ENCODE results near the gene TMEM11.
"Not testable (repeated sequence)": the region's sequence is repeated elsewhere in the genome, so short reads cannot be mapped to it uniquely, and the experiment has no call there.

The TMEM11 gene

DNA sequence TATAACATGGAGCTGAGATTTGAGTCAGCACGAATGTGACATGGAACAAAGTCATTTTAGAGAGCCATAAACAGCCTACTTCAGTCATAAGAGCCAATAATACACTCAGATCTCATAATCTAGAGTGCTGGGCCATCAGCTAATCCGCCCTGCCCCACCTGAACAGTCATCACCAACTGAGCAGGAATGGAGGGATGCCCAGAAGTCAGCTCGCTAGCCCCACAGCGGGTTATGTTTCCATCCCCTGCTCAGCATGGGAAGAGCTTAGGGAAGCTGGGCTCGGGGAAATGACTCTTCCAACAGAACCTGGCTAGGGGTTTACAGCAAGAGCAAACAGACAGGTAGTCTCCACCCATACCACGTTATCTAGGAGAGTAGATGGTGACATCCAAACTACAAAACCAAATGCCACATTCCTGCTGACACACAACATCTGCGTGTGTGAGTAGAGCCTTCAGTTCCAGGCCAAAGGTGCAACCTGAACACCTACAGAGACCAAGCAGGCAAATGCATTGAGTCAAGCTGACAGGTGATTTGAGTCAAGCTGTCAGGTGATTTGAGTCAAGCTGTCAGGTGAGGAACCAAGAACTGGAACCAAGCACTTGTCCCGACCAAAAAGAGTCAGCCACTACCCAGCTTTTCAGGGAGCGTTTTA lies 2.0 kb downstream of the TMEM11 start:
- DNase-seq (ENCODE audit: low read depth in 2 of 2), result no peak

DNA sequence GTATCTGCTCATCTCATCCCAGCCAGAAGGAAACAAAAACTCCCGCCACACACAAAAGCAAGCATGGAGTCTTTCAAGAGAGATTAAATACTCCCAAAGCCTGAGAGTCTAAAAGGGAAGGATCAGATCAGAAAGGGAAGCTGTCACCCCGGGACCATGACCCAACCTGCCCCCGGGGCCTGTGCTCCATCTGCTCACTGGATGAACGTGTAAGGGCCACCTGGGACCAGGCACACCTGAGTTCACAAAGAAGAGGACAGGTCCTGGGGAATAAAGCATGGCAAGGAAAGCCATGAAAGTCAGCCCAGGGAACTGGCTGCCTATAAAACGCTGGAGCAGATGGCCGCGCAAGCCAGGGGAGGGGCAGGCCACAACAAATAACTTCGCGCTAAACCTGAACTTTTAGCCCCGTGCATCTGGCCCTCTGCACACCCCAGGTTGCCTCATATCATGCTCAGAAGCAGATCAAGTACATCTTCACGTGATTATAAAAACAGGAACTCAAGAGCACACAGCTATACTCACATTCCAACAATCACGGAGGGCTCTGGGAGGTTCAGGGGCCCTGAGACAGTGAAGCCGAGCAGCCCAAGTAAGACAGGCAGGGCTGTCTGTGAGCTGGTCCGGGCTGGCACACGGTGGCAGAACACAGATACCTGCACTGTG lies 3.4 kb downstream of the TMEM11 start:
- no peak for DNase-seq (ENCODE audit: low read depth in 2 of 2)

DNA sequence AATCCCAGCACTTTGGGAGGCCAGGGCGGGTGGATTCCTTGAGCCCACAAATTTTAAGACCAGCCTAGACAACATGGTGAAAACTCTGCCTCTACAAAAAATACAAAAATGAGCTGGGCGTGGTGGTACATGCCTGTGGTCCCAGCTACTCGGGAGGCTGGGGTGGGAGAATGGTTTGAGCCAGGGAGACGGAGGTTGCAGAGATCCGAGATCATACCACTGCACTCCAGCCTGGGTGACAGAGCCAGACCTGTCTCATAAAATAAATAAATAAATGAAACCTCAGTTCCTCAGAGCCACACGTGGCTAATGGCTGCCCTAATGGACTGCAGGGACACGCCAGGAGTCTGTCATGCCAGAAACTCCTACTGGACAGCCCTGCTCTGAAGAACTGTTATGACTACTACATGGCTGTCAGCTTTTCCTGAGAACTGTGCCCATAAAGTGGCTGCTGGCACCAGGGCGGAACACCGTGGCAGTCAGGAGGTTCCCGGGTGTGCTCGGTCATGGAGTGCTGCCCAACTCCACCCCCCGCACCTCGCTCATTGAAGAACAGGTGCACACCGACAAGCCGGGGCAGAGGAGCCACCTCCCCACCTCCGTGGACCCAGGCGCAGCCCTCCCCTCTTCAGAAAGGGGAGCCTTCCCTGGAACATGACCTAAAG lies 4.3 kb downstream of the TMEM11 start:
- DNase-seq (ENCODE audit: low read depth in 2 of 2), result no peak

DNA sequence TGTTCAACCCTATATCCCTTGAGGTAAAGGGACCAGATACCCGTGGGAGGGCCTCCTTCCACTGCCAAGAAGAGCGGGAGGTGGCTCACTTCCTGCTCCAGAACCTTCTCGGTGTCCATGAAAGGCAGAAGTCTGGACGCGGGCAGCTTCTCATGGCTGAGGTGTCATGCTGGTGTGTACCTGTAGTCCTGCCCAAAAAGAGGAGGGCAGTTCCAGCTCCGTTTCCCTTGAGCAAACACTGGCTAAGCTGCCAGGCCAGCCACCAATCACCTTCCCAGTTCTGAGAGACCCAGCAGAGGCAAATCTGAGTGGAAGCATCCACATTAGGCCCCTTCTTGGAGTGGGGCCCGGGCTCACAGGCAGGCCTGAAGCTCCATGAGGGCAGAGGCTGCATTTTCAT lies 5.6 kb downstream of the TMEM11 start:
- DNase-seq (ENCODE audit: low read depth in 2 of 2), result no peak

DNA sequence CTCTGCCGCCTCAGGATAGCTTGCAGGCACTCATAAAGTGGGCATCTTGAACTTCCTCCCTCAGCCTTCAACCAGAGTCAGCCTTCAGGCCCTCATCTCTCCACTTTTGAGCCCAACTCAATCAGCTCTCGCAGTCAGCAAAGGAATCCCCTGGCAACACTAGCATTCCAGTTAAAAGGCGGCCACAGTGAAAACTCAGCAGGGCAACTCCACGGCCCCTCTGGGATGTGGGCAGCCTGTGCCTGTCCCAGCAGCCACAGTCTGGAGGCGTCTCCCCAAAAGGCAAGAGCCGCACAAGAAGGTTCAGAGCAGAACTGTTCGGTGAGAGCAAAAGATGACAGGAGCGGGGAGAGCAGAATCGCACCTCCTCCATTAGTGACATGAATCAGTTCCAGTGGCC lies 9.0 kb downstream of the TMEM11 start:
- no peak for DNase-seq (ENCODE audit: low read depth in 2 of 2)

DNA sequence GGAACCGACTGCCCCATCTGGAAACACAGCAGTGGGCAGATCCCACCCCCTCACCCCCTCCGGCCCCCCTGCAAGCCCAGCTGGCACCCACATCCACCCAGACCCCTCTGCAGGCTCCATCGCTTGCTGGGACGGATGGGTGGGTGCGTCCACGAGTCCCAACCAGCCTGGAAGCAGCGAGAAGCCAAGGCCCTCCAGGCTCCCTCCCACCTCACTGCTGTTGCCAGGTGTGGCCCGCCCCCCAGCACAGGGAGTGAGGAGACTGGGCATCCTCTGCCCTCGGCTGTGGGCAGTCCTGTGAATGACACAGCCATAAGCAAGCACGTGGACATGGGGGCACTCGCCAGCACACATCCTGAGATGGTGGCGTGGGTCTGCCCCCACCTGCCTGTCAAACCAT lies 11.4 kb downstream of the TMEM11 start:
- no peak for DNase-seq (ENCODE audit: low read depth in 2 of 2)

DNA sequence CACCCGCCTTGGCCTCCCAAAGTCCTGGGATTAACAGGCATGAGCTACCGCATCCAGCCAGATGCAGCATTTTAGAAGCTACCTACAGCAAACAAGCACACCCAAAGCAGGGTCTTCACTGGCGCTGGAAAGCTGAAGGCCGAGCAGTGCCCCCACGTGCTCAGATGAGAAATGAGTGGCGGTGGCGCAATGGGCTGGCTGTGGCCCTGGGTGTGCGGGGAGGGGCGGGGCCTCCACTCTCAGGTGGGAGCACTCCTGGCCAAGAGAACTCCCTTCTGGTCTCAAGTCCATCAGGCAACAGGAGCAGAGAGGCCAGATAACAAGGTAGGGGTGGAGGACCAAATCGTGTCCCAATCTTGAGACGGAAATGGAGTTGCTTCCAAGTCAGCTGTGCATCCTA lies 12.1 kb downstream of the TMEM11 start:
- DNase-seq (ENCODE audit: low read depth in 2 of 2), result no peak

DNA sequence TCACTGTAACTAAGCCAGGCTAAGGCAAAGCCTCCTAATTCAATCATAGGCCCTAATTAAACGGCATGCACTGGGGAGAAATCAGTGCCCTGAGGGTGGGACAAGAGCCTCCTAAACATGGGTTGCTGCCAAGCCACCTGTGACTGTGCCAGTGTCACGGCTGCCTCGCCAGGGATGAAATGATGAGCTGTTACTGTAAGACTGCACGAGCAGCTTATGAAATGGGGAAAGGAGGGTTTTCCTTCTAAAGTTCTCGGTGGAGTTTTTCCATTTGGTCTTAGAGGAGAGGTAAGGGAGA lies 12.7 kb downstream of the TMEM11 start:
- no peak for DNase-seq (ENCODE audit: low read depth in 2 of 2)

DNA sequence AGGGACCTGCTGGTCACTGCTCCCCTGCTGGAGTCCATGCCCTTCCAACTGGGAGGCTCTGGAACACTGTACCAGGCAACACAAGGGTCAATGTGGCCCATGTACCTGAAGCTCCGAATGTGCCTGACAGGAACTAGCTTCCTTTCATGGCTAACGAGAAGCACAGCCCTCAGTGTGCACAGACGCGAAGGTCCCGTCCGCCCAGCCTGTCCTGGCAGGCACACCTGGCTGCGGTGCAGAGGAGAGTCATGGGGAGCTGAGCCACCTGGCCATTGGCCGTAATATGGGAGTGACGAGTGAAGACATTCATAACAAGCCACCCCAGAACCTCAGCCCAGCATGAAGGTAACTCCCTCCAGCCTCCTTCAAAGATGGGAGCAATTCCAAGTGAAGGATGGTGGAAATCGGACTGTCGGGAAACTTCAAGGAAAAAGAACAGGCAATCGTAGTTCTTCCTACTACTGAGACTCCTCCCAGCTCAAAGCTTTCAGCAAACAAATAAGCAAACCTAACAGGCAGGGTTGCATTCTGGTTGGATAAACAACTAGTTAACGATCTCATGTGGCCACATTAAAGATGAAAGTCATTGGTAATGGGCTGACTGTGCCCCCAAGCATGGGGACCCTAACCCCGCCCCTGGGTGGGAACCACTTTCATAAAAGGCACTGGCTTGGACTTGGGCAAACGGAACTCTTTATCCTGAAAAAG lies 13.2 kb downstream of the TMEM11 start:
- no peak for DNase-seq (ENCODE audit: low read depth in 2 of 2)

DNA sequence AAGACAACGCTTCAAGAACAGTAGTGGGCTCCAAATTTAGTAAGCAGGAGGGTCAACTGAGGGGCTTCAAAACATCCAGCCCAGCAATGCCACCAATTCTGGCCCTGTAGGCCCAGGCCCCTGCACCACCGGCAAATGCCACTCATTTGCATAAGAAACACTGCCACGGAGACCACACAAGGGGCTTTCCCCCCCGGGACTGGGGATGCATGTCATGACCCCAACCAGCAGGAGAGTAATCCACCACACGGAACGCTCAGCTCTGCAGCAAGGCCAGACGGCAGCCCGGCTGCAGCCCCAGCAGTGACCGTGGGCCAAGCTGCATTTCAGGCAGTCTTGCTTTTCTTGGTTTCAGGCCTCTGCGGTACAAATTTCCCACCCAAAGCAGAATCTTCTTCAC lies 14.1 kb downstream of the TMEM11 start:
- no peak for DNase-seq (ENCODE audit: low read depth in 2 of 2)

DNA sequence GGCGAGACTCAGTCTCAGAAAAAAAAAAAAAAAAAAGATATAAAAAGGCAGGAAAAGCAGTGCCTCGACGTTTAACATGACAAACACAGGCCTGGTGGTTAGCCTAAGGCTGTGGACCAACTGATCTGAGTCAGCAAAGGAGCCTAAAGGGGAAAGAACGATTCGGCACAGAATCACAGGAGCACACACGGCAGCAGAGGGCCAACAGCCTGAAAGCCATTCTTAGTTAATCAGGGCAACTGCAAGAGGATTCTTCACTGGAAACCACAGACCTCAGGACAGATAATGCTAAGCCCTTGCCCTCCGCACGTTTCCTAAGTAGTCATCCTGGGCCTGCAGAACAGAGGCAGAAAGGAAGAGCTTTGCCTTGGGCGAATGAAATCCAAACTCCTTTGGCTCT lies 14.7 kb downstream of the TMEM11 start:
- DNase-seq (ENCODE audit: low read depth in 2 of 2), result no peak

DNA sequence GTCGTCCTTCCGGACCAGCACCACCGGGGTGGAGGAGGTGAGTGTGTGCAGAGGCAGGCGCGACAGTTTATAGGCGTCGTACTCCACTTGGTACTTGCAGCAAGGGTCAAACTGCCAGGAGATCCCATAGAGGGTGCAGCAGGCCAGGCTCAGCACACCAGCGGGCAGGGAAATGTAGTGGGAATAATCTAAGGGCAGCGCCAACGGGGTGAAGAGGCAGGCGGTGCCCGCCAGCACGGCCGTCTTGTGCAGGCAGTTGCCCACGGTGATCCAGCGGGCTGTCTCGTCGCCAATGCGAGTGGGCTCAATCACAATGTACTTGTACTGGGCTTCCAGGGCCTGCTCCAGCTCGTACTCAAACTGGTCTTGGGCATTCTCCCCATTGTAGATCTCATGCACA lies 15.6 kb downstream of the TMEM11 start:
- no peak for DNase-seq (ENCODE audit: low read depth in 2 of 2)

DNA sequence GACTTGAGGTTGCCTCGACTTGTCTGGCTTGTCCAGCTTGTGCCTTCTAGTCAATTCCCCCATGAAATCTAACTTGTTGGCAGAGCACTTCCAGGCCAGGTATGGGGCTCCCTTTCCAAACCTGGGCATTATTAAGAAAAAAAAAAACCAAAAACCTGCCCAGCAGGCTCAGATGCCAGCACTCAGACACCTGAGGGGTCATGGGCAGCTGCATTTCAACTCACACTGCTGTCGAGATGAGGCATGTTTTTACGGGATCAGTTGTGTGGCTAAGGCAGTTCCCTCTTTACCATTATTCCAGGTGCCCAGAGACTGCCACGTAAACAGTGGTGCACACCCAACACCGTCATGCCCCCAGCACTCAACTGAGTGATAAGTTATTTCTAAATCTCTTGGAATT lies 17.8 kb downstream of the TMEM11 start:
- no peak for DNase-seq (ENCODE audit: low read depth in 2 of 2)

DNA sequence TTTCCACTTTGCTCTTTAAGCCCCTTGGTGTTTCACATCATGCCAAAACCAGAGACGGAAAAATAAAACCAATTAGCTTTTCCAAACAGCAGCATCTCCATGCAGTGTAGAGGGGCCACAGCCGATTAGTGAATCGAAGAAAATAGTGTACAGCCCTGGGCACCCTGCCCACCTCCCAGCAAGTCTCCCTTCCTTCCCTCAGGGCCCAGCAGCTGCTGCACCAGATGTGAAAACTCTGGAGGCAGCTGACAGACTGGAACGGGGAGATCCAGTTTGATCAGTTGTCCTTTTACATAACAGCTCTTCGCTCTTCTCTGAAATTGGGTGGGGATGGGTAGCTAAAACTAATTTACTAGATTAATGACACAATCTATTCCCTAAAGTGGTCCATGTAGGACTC lies 19.3 kb downstream of the TMEM11 start:
- DNase-seq (ENCODE audit: low read depth in 2 of 2), result no peak

DNA sequence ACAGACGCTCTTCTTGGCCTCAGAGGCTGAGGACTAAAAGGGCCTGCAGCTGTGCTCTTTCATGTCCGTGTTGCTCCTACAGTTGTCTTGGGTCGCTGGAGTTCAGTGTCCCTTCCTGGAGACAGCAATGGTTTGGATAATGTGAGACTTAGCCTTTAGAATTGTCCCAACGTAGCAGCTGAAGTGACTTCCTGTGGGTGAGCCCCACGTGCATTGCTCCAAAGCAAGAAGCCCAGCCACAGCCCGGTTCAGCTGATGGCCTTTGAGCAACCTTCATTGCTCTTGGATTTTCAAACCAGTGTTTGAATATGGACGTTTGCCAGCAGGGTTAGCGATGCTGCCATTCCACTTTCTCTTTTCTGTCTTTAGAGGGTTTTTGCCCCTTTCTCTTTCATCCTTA lies 19.7 kb downstream of the TMEM11 start:
- no peak for DNase-seq (ENCODE audit: low read depth in 2 of 2)

DNA sequence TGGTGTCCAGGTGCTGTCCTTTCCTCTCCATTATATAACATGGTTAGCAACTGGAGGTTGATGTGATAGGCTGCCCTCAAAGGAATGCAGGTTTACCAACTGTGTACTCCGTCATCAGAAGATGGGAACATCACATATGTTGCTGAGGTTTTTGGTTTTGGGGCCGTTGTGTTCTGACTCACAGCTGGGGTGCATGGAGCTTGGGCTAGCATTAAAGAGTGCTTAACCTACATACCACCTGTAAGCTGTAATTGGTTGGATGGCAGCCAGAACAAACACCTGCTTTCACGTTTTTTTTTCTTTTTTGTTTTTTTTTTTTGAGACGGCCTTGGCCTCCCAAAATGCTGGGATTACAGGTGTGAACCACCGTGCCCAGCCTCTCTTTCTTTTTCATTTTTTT lies 20.9 kb downstream of the TMEM11 start:
- DNase-seq (ENCODE audit: low read depth in 2 of 2), result no peak

DNA sequence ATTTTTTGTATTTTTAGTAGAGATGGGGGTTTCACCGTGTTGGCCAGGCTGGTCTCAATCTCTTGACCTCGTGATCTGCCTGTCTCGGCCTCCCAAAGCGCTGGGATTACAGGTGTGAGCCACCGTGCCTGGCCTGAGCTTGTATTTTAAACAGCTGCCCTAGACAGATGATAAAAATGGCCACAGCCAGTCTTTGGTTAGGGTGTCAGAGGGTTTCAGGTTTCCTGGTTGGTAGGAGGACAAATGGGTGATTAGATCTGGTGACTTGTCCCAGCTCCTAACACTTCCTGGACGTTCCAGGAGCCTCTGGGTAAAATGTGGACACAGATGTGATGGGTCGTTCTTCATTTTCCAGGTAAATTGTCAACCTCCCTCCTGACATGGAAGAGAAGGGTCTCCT lies 21.5 kb downstream of the TMEM11 start:
- DNase-seq (ENCODE audit: low read depth in 2 of 2), result not testable (repeated sequence)

DNA sequence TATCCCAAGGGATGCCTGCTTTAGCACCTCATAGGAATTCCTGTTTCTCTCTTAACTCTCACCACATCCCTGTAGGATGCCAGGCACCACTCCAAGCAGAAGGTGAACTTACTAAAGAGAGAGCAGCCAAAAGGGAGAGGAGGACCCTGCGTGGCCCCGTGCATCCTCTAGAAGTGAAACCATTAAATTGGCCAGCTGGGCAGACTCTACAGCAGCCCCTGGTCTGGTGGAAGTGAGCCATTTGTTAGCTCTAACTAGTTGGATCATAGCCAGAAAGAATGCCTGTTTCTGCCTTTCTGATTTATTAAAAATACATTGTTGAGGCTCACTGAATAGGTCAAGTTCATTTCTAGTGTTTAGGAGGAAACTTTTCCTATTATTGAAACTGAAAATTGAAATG lies 22.3 kb downstream of the TMEM11 start:
- DNase-seq (ENCODE audit: low read depth in 2 of 2), result no peak

DNA sequence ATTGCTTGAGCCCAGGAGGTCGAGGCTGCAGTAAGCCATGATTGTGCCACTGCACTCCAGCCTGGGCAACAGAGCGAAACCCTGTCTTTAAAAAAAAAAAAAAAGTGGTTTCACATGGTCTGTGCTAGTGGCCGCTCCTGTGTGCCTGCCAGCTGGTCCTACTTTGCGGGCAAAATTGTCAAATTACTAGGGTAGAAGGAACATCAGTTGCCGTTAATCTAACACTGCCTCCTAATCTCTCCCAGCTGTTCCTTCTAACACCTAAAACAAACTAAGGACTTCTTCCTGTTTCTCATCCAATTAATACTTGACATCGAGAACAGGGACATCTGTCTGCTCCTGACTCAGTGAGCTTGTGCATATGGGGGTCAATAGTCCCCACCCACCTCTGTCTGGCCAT lies 23.9 kb downstream of the TMEM11 start:
- DNase-seq (ENCODE audit: low read depth in 2 of 2), result no peak

DNA sequence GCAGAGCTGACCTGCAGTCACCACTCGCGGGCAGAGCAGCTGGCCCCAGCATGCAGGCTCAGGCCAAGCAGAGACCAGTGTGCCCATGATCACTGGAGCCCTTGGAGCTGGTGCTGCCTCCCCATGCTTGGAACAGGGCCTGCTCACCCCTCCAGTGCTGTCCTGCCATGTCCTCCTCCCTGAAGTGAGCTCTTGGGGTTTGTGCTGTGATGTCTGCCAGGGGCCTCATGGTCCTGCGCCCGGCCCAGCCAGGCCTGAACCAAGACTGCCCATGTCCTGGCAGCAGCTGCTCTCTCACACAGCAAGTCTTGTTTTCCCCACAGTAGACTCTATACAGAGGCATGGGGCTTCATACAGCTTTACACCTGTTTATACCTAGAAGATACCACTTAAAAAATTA lies 24.6 kb downstream of the TMEM11 start:
- DNase-seq (ENCODE audit: low read depth in 2 of 2), result no peak

DNA sequence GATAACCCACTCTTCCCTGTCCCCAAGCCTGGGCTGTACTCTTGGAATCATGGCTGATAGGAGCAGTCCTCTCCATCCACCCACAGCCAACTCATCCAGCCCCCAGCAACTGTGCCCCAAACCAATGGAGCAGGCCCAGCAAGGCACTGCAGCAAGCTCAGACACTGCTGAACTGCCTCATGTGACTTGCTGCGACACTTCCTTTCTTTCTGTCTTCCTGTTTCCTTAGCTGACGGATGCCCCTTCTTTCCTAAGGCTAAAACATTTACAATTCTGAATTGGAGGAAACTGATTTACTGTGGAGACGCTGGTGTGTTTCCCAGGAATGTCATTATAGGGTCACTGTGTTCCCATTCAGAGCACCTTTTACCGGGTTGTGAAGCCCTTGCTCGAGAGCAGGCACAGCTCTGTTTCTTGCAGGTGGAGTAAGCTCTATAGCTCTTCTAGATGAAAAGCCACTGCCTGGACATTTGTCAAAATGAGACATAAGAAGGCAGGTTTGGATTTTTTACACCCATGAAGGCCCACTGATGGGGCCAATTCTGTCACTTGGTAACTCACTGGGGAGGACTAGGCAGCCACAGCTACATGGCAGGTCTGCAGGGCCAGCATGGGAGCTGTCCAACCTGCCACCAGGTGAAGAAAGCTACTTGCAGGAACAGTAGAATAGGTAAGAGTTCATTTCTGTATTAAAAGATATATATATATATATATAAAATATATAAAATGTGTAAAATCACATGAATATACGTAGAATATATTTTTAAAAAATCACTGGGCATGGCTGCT lies 27.4 kb downstream of the TMEM11 start:
- DNase-seq (ENCODE audit: low read depth in 2 of 2), result no peak

DNA sequence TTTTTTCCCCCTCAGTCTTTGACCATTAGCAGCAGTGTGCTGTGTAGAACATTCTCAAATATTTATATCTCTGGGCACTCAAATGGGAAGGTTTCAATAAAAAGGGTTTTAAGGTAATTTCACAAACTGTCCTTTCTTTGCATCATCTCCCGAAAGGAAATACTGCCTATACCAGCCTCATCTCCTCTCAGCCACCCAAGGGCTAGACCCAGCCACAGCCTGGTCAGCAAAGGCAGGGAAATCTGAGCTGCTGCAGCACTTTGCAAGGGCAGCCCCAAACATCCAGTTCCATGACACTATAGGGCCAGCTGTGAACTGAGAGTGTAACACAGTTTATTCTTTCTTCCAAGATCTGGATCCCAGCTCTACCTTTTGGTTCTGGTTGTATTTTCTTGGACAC lies 28.9 kb downstream of the TMEM11 start:
- DNase-seq (ENCODE audit: low read depth in 2 of 2), result no peak
